Measurements from ENCODE around the gene MYPOP.

GRCh38 chr19:45899919-45900589, 2.4 kb downstream of the MYPOP start:
- TF ChIP-seq CTCF (conservative IDR thresholded peaks at IDR 0.05; ENCODE audit: low read depth, low read length) (no peak), EZH2phosphoT487 (IDR thresholded peaks at IDR 0.05; ENCODE audit: borderline replicate concordance, low read length) (no peak)
